HG03575 (cell line): ENCODE results near the gene KIF6.

Experiments
- ATAC-seq: cut with Tn5 transposase; IDR thresholded peaks from one replicate; pipeline ENCODE4 v1.9.1; 2021; ENCODE audit not compliant: unreplicated experiment, insufficient number of reproducible peaks, low FRiP score; ENCODE audit errors: extremely low read depth

The KIF6 gene

GRCh38 chr6:39565956-39566355, 159.3 kb downstream of the KIF6 start:
- no peak for ATAC-seq

GRCh38 chr6:39563566-39564311, 161.5 kb downstream of the KIF6 start:
- no peak for ATAC-seq

GRCh38 chr6:39561536-39562266, 163.5 kb downstream of the KIF6 start:
- no peak for ATAC-seq

- no peak for ATAC-seq
Observed at GRCh38 chr6:39560915-39561314, 164.3 kb downstream of the KIF6 start.

- ATAC-seq = no peak
Observed at GRCh38 chr6:39558591-39559190, 166.5 kb downstream of the KIF6 start.

- no peak for ATAC-seq
Observed at GRCh38 chr6:39558079-39558478, 167.1 kb downstream of the KIF6 start.

- ATAC-seq = no peak
Observed at GRCh38 chr6:39555136-39555535, 170.1 kb downstream of the KIF6 start.

GRCh38 chr6:39553860-39554802, 171.1 kb downstream of the KIF6 start:
- ATAC-seq = no peak

- no peak for ATAC-seq
Observed at GRCh38 chr6:39553029-39553428, 172.2 kb downstream of the KIF6 start.

GRCh38 chr6:39550191-39550590, 175.0 kb downstream of the KIF6 start:
- no peak for ATAC-seq

- no peak for ATAC-seq
Observed at GRCh38 chr6:39546731-39547130, 178.5 kb downstream of the KIF6 start.

- no peak for ATAC-seq
Observed at GRCh38 chr6:39543950-39544349, 181.3 kb downstream of the KIF6 start.

- no peak for ATAC-seq
Observed at GRCh38 chr6:39543095-39543494, 182.1 kb downstream of the KIF6 start.

- ATAC-seq = no peak
Observed at GRCh38 chr6:39540454-39540853, 184.8 kb downstream of the KIF6 start.

GRCh38 chr6:39530201-39530759, 194.9 kb downstream of the KIF6 start:
- peak; percentile 92 for ATAC-seq

- ATAC-seq = no peak
Observed at GRCh38 chr6:39527792-39528564, 197.2 kb downstream of the KIF6 start.

GRCh38 chr6:39524007-39524406, 201.2 kb downstream of the KIF6 start:
- no peak for ATAC-seq

- no peak for ATAC-seq
Observed at GRCh38 chr6:39521958-39522357, 203.2 kb downstream of the KIF6 start.
